Endodermal cell (in vitro differentiated cells): ENCODE data around the gene TMEM14C. TPM values are rescaled to one million over a fixed set of nuclear protein-coding genes. Genes with fewer than 3 reads are reported as not detected.

Experiments used
- DNase-seq: peaks from one replicate; pipeline ENCODE4 v3.0.0-alpha.2; 2017
- H3K27ac ChIP-seq: 2 replicates; pipeline ENCODE4 v1.5.1; 2013; ENCODE audit warnings: mild to moderate bottlenecking, low read depth, low read length, moderate library complexity
- H3K27me3 ChIP-seq: 2 replicates; pipeline ENCODE4 v1.6.1; 2013; ENCODE audit warnings: mild to moderate bottlenecking, low read length, moderate library complexity; ENCODE audit not compliant: insufficient read depth, control insufficient read depth, poor library complexity, severe bottlenecking
- H3K36me3 ChIP-seq: 2 replicates; pipeline ENCODE4 v1.7.0; 2013; ENCODE audit warnings: mild to moderate bottlenecking, low read length, moderate library complexity; ENCODE audit not compliant: control insufficient read depth, insufficient read depth
- H3K4me1 ChIP-seq: one replicate; pipeline ENCODE4 v1.7.0; 2013; ENCODE audit warnings: low read length; ENCODE audit not compliant: control insufficient read depth, insufficient read depth
- H3K4me3 ChIP-seq: 2 replicates; pipeline ENCODE4 v1.5.1; 2013; ENCODE audit warnings: mild to moderate bottlenecking, low read length, moderate library complexity
- H3K9ac ChIP-seq: 2 replicates; pipeline ENCODE4 v1.6.1; 2013; ENCODE audit warnings: mild to moderate bottlenecking, low read length, moderate library complexity; ENCODE audit not compliant: poor library complexity, severe bottlenecking; ENCODE audit errors: extremely low read depth
- H3K9me3 ChIP-seq: 2 replicates; pipeline ENCODE4 v1.6.1; 2013; ENCODE audit warnings: mild to moderate bottlenecking, low read length, moderate library complexity; ENCODE audit not compliant: control insufficient read depth
- H3K27ac Mint-ChIP-seq: 2 replicates; pipeline ENCODE4 v1.8.0; 2020; ENCODE audit warnings: mixed read lengths
- H3K27me3 Mint-ChIP-seq: 2 replicates; pipeline ENCODE4 v1.8.0; 2021; ENCODE audit warnings: mild to moderate bottlenecking, mixed read lengths; ENCODE audit not compliant: insufficient read depth
- H3K36me3 Mint-ChIP-seq: 2 replicates; pipeline ENCODE4 v1.8.0; 2020; ENCODE audit warnings: low read depth, mixed read lengths
- H3K4me1 Mint-ChIP-seq: 2 replicates; pipeline ENCODE4 v1.8.0; 2020; ENCODE audit warnings: mixed read lengths
- H3K4me3 Mint-ChIP-seq: 2 replicates; pipeline ENCODE4 v1.8.0; 2020; ENCODE audit warnings: mild to moderate bottlenecking, moderate library complexity, mixed read lengths
- H3K9me3 Mint-ChIP-seq: 2 replicates; pipeline ENCODE4 v1.8.0; 2020; ENCODE audit warnings: mild to moderate bottlenecking, mixed read lengths
- CTCF ChIP-seq: fragments of 200-600 bp; sonication (generic); conservative IDR thresholded peaks from 2 replicates; pipeline ENCODE4 v1.5.0; 2021; ENCODE audit warnings: antibody characterized with exemption, mild to moderate bottlenecking
- WGBS, 2 experiments: methylation state at CpG; one replicate each; pipeline versions ENCODE4 v1.1.5 to v1.1.7; 2013; ENCODE audit warnings: missing lambda C conversion rate in 2 of 2, mixed read lengths in 1 of 2; ENCODE audit not compliant: insufficient coverage in 1 of 2, insufficient read length in 1 of 2; 5-methylcytosine and 5-hydroxymethylcytosine counted together
- long read RNA-seq, 4 experiments: library from polyadenylated mRNA in 2 of 4; library from RNA in 1 of 4; library from capped mRNA in 1 of 4; stranded (forward) in 3 of 4; unstranded in 1 of 4; transcript quantifications; one replicate each; pipeline ENCODE4 v2.0.0, GENCODE V29; 2020 to 2021; ENCODE audit warnings: inconsistent platforms in 1 of 4
- polyA plus RNA-seq, 2 experiments: library from polyadenylated mRNA; stranded (reverse); fragments of 50-300 nt; gene quantifications; one replicate each; pipeline ENCODE4 v1.2.3, GENCODE V29; 2013
- total RNA-seq, 2 donors: library from RNA; stranded (reverse); fragmentation: NEBNext Ultra II Directional in 1 of 2; extraction: Animal tissue kit (Norgen Biotek cat#: 25700) in 1 of 2; gene quantifications; 2 replicates in 1 of 2; 3 replicates in 1 of 2; pipeline ENCODE4 v1.2.1, GENCODE V29; 2021

TMEM14C gene
- 100 to 1,000 TPM; 102 to 118 TPM for total RNA-seq
- polyA plus RNA-seq (2013, experiment 1 of 2), result 149 TPM
- 146 TPM for polyA plus RNA-seq (2013, experiment 2 of 2)
- long read RNA-seq, experiment 1, transcript TMEM14C-201 (6 exons, 1,113 nt), result major isoform, 105 of 145 reads
- long read RNA-seq, experiment 1, partial matches to known transcripts, result 20 of 145 reads
- long read RNA-seq, experiment 1, other reads (novel, unspliced or antisense), result 17 of 145 reads
- long read RNA-seq, experiment 2, transcript TMEM14C-201 (6 exons, 1,113 nt), result major isoform, 91 of 106 reads
- long read RNA-seq, experiment 2, partial matches to known transcripts, result 3 of 106 reads
- long read RNA-seq, experiment 2, other reads (novel, unspliced or antisense), result 9 of 106 reads
- long read RNA-seq, experiment 3, transcript TMEM14C-201 (6 exons, 1,113 nt), result major isoform, 81 of 90 reads
- long read RNA-seq, experiment 3, partial matches to known transcripts, result 2 of 90 reads
- long read RNA-seq, experiment 3, other reads (novel, unspliced or antisense), result 4 of 90 reads
- long read RNA-seq, experiment 4, transcript TMEM14C-201 (6 exons, 1,113 nt), result major isoform, 663 of 730 reads
- long read RNA-seq, experiment 4, transcript TMEM14C-205 (6 exons, 1,177 nt), result minor isoform, 11 of 730 reads
- long read RNA-seq, experiment 4, transcript TMEM14C-203 (5 exons, 899 nt), result minor isoform, 6 of 730 reads
- long read RNA-seq, experiment 4, partial matches to known transcripts, result 14 of 730 reads
- long read RNA-seq, experiment 4, other reads (novel, unspliced or antisense), result 34 of 730 reads

- Histone ChIP-seq H3K27me3 (no peaks in the 10 kb centered on the region), H3K4me1 (peaks cover 8% of the 10 kb centered on the region), H3K4me3 (peak within 1 kb of the TSS; percentile 96), H3K27ac (peak within 1 kb of the TSS; percentile 81), H3K9me3 (peaks cover 18% of the 10 kb centered on the region), H3K9ac (peak within 1 kb of the TSS; percentile 84), H3K36me3 (peaks cover 31% of the 10 kb centered on the region)
- no peak for TF ChIP-seq CTCF
- Mint-ChIP-seq H3K27me3 (no peaks in the 10 kb centered on the region), H3K9me3 (peaks cover 25% of the 10 kb centered on the region), H3K27ac (peak within 1 kb of the TSS; percentile 98), H3K36me3 (peaks cover 25% of the 10 kb centered on the region), H3K4me1 (peaks cover 40% of the 10 kb centered on the region), H3K4me3 (peak within 1 kb of the TSS; percentile 94)
- DNase-seq, result peak; percentile 99
- 0 to 3% methylated on average over 19 to 55 of the region's 55 CpGs for WGBS, 2 experiments
Measured at GRCh38 chr6:10722820-10723566, at the start of gene TMEM14C. TMEM14C (plus strand) TSS chr6:10723070; CDS start chr6:10724614, 1,544 bp downstream.

- no peaks in the 10 kb centered on the region for H3K9me3 Mint-ChIP-seq
- Histone ChIP-seq H3K27me3 (no peaks in the 10 kb centered on the region), H3K36me3 (no peaks in the 10 kb centered on the region), H3K4me3 (no peak overlapping the region), H3K9me3 (peaks cover 6% of the 10 kb centered on the region), H3K4me1 (no peaks in the 10 kb centered on the region), H3K27ac (no peak overlapping the region), H3K9ac (no peak overlapping the region)
- H3K36me3 Mint-ChIP-seq, result no peaks in the 10 kb centered on the region
- H3K4me3 Mint-ChIP-seq, result no peak overlapping the region
- WGBS, 2 experiments, result 92 to 97% methylated on average over 6 to 7 of the region's 7 CpGs
- DNase-seq, result no peak
- no peaks in the 10 kb centered on the region for H3K27me3 Mint-ChIP-seq
- H3K27ac Mint-ChIP-seq, result no peak overlapping the region
- H3K4me1 Mint-ChIP-seq, result no peaks in the 10 kb centered on the region
- TF ChIP-seq CTCF, result no peak
Measured at GRCh38 chr6:10676403-10676802, 46.5 kb upstream of the TMEM14C start.

GRCh38 chr6:10678456-10678855, 44.4 kb upstream of the TMEM14C start:
- H3K27ac ChIP-seq, result no peak overlapping the region
- no peaks in the 10 kb centered on the region for H3K27me3 ChIP-seq
- peaks cover 14% of the 10 kb centered on the region for H3K9me3 ChIP-seq
- DNase-seq, result no peak
- H3K9ac ChIP-seq, result no peak overlapping the region
- H3K27ac Mint-ChIP-seq, result no peak overlapping the region
- no peak overlapping the region for H3K4me3 ChIP-seq
- no peaks in the 10 kb centered on the region for H3K27me3 Mint-ChIP-seq
- no peaks in the 10 kb centered on the region for H3K9me3 Mint-ChIP-seq
- H3K4me1 Mint-ChIP-seq, result peaks cover 13% of the 10 kb centered on the region
- TF ChIP-seq CTCF, result no peak
- H3K4me3 Mint-ChIP-seq, result no peak overlapping the region
- H3K36me3 Mint-ChIP-seq, result peaks cover 4% of the 10 kb centered on the region
- 93 to 94% methylated on average over 4 of the region's 4 CpGs for WGBS, 2 experiments
- no peaks in the 10 kb centered on the region for H3K4me1 ChIP-seq
- no peaks in the 10 kb centered on the region for H3K36me3 ChIP-seq
